HPDE6-E6E7 (cell line): Measurements from ENCODE around the gene SERPINA12.

Experiments
- DNase-seq: peaks from one replicate; pipeline ENCODE4 v3.0.0; 2011; ENCODE audit warnings: missing footprints; ENCODE audit errors: extremely low spot score

The SERPINA12 gene

DNA sequence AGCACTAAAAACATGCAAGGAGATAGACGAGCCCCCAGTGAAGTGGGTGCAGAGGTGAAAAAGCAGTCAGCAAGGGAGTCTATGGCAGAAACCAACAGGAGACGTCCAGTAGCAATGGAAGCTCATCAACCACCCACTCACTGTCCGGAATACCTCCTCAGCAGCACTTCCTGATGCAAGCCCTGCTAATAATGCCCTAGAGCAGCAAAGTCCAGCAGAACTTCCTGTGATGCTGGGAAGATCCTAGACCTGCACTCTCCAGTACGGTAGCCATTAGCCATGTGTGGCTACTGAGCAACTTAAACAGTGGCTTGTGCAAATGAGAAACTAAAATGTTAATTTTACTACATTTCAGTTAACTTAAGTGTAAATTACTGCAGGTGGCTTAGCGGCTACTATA, 44.2 kb downstream of the SERPINA12 start:
- DNase-seq = no peak

DNA sequence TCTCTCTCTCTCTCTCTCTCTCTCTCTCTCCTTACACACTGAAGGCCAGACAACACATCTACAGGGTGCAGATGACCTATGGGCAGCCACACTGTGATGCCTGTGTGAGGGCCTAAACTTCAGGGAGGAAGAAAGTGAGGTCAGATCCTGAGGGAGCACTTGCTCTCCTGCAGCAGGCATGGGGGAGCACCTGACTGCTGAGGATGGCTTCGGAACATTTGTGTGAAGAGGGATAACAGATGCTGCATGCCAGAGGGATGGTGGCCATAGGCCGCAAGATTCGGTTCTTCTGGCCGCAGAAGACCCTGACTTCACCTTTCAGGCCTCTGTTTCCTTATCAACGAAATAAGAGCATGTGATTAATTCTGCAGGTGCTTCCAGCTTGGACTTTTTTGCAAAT, 45.0 kb downstream of the SERPINA12 start:
- DNase-seq = no peak

DNA sequence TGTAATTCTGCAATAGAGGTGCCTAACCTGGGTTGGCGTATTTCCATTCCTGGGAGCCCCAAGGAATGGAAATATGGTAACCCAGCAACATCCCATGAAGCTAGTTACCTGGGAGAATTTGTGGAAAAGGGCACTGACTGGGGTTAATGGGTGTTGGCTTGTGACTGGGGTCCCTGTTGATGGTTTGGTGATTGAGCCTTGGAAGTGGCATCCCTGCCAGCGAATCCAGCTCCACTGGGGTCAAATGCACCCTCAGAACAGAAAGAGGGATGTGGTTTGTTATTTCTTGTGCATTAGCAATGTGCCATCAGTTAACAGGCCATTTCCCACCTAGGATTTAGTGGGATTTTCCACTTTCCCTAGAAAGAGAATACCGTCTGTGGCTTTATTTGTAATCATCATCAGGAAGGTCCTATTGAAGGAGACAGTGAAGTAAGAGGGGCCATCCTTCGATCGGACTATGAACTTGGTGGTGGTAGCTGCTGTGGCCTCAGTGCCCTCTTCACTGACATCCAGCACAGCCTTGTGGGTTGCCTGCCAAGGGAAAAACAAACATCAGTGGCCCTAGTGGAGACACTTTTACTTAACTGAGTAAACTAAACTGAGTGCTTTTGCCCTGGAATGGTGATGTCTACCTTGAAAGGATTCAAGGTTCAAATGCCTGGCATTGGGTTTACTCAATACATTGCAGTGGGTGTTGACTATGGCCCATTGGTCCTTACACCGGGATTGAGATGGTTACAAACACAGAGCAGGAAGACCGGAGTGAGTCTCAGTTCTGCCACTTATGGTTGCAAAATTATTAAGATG, 46.3 kb downstream of the SERPINA12 start:
- no peak for DNase-seq

DNA sequence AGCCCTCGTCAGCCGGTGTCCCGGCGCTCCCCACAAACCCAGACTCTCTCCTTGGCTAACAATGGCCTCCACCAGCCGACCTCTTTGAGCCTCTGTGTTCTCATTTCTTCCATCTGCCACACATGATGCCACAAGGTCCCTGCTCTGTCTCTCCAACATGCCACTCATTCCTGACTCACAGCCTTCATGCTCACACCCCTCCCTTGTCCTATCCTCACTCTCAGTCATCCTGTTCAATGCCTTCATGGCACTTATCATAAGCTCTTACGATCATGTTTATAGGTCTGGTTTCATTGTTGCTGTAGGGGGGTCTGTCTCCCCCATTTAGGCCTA, 47.1 kb downstream of the SERPINA12 start:
- DNase-seq = no peak

DNA sequence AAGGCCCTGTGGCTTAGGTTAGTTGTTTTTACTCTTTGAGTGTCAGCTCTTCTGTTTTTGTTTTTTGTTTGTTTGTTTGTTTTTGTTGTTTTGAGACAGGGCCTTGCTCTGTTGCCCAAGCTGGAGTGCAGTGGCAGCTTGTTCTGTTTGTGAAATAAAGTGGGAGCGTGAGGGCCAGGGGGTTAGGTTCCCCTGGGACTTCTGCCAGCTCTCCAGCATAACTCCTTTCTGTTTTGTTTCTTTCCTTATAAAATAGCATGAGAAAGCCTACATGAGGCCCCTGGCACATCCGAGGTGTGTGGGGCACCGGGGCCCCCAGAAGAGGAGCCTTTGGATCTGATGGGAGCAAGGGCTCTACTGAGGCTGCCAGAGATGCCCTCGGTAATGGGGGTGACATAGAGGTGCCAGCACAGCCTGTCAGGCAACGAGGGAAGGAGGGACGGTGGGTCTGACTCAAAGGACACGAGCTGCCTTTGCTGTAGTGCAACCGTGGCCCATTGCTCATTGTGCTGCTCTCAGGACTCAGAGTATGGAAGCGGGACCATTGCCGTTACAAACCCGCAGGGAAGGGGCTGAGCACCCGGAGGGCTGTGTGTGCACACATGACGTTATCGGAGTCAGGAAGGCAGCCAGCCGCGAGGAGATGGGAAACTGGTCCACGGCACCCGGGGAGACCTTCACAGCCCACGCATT, 47.6 kb downstream of the SERPINA12 start:
- no peak for DNase-seq

DNA sequence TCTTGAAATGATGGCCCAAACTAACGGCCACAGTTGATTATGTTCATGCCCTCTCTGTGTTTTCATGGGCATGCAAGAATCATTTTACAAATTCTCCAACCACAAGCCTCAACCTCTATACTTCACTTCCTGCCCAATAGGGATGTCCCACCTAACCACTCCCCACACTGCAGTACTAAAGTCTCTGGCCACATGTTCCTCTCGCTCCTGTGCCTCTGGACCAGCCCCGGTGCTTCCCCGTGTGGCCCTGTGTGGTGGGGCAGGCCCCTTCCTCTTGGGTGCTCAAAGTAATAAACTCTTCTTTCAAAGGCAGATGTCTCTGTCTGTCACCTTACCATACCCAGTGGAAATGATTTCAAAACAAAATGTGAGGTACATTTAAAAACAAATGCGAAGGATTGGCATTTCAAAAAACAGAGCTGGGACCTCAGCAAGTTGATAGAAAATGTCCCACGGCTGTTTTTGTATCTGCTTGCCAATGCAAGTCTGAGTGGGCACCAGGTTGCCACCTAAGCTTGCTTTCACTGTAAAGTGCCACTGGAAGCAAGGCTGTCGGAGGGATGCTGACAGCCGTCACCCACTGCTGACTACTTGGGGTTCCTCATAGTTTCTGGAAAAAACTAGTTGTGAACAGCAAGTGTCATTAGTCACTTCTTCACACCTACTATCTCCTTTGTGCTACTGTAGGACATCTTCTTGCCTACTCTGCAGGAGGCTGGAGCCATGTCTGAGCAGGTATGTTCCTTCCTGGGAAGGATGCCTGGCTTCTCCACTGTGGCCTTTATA, 48.4 kb downstream of the SERPINA12 start:
- DNase-seq = no peak

DNA sequence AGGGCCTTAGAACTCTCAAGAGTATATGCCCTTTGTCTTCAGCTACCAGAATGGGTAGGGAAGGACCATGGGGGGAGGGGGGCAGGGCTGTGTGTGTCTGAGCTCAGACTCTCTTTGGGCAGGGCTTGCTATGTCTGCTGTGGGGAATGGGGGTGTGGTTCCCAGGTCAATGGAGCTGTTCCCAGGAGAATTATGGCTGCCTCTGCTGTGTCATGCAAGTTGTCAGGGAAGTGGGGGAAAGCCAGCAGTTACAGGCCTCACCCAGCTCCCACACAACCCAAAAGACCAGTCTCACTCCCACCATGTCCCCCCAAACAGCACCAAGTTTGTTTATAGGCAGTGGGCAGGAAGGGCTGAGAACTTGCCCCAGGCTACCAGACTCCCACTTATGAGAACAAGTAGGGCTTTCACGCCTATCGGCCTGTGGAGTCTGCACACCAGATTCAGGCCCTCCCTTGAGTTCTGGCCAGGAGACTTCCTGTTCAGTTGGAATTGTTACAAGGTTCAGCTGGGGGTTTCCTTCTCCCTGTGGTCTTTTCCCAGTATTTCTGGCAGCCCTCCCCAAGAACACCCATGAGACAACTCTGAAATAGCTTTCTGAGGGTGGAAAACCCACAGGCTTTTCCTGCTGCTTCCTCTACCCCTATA, 50.6 kb downstream of the SERPINA12 start:
- DNase-seq = no peak

DNA sequence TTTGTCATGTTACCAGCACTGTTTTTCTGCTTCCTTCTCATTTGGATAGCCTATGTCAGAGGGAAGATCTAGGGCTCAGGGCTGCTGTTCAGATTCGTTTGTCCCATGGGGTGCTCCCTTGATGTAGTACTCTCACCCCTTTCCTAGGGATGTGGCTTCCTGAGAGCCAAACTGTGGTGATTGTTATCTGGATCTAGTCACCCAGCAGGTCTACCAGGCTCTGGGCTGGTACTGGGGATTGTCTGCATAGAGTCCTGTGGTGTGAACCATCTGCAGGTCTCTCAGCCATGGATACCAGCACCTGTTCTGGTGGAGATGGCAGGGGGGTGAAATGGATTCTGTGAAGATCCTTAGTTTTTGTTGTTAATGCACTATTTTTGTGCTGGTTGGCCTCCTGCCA, 51.2 kb downstream of the SERPINA12 start:
- DNase-seq = no peak

DNA sequence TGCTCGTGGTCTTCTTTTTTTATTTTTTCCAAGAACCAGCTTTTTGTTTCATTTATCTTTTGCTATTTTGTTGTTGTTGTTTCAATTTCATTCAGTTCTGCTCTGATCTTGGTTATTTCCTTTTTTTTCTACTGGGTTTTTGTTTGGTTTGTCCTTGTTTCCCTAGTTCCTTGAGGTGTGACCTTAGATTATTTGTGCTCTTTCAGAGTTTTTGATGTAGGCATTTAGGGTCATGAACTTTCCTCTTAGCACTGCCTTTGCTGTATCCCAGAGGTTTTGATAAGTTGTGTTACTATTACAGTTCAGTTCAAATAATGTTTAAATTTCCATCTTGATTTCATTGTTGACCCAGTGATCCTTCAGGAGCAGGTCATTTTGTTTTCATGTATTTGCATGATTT, 53.3 kb downstream of the SERPINA12 start:
- DNase-seq = no peak

DNA sequence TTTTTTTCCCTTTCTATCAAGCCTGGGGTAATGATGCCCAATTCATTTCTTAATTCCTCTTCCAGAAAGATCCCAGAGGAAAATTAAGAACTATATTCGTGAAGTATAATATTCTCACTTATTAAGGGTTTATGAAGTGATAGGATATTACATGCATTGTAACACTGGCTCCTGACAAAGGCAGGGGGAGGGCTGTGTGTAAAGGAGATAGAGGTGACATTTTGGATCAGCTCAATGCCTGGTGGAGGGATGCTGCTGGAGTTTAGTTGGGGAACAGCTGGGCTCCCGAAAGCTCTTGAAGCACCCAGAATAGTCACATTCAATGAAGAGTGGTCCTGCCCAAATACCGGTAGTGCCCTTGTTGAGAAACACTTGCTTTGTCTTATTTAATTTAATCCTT, 57.4 kb downstream of the SERPINA12 start:
- no peak for DNase-seq

DNA sequence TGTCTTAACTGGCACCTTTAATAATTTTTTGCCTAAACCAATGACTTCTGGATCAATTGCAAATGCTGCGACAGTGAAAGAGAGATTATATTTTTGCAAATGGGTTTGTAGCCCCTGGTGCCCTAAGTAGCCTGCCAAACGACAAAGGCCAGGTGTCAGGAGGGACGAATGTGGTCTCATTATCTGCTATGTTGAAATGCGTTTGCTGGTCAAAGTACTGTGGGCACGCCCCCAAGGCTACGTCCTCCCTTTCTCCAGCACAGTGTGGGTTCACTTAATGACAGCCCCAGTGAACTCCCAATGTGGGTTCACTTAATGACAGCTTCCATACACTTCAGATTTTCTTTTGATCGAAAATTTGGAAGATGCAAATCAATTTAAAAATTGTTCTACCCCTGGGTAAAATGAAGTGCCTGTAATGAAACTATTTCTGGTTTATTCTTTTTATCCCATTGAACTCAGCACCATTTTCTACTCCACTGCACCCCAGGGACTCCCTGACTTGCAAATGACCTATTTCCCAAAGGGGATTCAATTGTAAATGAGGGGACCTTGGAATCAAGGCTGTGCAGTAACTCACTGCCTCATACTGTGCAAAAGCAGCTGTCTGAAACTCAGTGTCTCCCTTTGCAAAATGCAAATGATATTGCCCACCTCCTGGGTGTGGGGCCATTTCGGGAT, 58.0 kb downstream of the SERPINA12 start:
- no peak for DNase-seq

DNA sequence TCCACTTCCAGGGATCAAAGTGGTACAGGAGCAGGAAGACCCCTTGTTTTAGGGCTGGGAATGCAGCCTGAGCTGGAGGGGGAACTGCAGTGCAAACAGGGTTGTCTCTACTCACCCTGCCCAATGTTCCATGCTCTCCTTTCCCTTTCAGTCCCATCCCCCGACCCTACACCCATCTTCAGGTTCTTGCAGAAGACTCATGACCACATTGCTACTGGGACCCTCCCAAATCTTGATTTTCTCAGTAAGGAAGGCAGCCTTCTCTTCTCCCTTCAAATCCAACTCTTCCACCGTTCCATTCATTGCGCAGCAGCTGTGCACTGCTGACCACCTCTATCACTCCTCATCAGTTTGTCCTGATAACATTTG, 58.6 kb downstream of the SERPINA12 start:
- no peak for DNase-seq

DNA sequence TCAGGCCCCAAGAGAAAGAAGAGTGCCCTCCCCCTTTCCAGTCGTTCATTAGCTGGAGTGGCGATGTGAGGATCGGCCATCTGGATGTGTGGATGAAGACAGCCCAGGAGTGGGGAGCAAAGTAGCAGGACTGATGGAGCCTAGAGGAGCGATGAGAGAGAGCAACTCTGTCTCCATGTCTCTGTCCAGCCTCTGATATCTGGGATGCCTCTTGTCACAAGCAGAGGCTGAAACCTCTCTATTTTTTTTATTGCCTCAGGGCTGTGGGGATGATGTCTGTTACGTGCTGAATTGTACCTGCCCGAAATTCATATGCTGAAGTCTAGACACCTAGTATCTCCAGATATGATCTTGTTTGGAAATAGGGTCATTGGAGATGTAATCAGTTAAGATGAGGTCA, 59.3 kb downstream of the SERPINA12 start:
- DNase-seq = no peak

DNA sequence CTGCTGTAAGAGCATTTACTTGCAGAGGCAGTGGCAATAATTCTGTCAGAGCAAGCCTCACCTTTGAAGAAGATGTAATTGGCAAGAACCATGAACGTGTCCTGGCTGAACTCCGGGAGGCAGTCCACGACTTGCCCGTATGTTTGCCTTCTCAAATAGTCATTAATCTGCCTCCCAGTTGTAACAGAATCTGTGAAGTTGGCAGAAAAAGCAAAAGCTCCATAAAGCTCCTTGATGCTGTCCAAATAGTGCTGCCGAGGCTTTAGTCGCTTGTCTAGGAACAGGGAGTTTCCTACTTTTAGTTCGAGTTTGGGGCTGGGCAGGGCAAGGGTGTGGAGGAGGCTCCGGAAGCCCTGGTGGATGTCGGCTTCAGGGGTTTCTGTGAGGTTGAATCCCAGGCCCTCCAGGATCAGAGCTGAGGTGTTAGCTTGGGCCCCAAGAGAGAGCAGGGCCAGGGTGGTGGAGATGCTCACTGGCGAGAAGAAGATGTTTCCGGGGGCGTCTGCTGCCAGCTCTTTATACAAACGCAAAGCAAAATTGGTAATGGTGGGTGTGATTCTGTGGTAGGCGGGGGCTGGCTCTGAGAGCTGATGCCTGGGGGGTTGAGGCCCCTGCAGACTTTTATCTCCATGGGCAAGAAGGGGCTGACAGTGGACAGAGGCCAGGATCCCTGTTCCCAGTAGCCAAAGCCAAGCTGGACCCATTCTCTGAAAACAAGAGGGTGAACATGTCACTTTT, 61.0 kb downstream of the SERPINA12 start:
- no peak for DNase-seq

DNA sequence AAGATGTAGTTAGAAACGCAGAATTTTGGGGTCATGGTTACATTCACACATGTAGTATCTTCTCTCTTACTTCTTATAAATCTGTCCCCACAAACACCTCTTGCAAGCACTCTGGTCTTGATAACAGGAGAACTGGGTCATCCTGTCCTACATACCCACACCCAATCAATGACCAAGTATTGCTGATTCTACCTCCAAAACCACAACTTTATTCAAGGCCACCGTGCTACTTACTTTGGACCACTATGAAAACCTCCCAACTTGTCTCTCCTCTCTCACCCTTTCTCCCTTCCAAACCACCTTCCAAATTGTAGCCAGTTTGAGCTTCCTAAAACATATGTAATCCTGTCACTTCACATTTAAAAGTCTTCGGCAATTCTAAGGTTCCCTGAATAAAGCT, 62.1 kb downstream of the SERPINA12 start:
- DNase-seq = no peak

DNA sequence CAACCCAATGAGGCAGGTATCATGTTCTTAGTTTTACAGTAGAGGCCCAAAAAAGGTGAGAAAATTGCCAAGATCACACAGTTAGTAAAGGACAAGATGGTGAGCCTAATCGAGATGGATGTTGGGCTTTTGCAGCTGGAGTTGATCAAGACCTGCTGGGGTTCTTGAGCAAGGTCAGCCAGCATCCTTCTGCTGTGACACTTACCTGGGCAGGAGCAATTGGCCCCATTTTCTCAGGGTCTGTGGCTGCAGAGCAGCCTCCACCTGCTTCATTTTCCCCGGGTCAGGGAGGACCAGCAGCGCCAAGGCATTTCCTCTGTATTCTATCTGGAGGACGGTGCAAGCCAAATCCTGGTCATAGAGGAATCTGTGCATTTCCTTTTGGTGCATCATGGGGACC, 63.1 kb downstream of the SERPINA12 start:
- no peak for DNase-seq

DNA sequence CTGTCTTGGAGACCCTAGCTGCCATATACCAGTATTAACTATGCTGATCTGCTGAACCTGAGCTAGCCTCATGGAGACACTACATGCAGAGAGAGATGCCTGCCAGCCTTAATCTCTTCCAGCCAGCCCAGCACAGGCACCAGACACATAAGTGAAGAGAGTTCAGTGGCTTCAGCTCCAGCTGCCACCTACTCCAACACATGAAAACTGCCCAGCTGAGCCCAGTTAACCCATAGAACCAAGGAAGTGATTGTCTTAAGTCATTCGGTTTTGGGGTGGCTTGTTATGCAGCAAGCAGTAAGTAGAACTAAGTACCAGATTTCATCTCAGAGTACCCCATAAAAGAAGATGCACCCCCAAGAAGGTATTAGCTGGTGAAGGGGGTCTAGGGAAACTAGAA, 64.3 kb downstream of the SERPINA12 start:
- DNase-seq = no peak

DNA sequence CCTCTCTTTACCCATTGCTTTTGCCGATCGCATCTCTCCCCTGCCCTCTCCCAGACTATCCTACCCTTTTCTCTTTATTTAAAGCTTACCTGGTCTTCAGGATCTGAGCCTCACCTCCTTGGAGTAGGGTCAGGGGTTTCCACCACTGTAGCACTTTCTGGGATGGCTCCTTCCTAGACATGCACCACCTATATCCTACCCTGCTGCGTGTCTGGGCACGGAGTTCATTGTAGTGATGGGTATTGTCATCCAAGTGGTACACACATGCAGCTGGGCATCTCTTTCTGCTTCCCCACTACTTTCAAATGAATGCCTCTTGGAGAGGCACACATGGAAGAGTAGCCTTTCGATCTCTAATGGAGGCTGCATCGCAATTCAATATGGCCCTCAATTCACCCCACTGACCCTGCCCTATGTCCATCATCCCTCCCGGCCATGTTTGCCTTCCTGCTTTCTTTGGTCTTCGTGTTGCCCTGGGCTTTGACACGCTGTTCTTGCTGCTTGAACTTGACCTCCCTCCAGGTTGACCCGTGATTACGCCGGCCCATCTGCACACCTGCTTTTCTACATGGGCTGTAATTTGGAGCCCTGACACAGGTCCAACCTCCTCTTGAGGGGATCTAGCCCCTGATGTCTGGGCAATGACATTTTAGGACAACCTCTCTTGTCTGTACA, 67.6 kb downstream of the SERPINA12 start:
- DNase-seq = no peak

DNA sequence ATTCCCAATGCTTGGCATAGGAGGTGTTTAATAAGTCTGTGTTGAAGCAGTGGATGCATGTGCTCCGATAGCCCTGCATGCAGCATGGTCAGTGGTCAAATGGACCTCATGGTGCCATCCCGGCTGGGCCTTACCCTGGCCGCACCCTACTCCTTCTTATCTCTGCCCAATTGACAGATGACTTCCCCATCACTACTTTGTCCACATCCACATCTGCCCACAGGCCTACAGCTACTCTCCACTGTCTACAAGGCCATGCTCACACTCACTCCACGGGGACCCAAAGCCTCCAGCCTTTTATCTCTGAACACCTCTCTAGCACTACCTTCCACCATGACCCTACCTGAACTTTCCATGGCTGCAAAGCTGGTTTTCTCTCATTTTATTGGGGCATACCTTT, 68.1 kb downstream of the SERPINA12 start:
- DNase-seq = no peak

DNA sequence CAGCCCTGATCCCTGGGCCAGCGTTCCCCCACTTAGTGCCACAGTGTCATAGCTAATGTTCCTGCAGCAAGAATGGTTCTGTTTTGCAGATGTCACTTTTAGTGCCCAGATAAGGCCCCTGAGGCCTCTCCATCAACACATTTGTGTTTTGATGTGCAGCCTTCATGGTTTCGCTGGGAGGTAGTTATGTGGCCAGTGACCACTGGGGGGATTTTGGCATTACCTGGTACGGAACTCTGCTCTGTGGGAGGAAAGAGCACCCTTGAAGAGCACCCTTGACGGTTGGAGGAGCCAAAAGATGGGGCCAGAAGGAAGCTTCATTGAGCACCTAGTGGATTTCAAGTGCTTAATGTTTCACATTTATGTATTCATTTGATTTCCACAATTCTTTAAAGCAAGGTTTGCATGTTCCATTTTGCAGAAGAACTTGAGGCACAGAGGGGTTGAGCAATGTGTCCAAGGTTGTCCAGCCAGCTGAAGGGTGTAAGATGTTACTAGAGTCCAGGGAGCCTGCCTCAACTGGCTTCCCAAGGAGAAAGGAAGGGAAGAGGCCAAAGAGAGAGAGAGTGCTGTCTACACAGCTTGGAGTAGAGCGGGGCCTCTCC, 69.7 kb downstream of the SERPINA12 start:
- DNase-seq = no peak
